Measurements from ENCODE around the gene RAB6A. TPM values are rescaled to one million over a fixed set of nuclear protein-coding genes. Genes with fewer than 3 reads are reported as not detected.
"Not testable (repeated sequence)": the region's sequence is repeated elsewhere in the genome, so short reads cannot be mapped to it uniquely, and the experiment has no call there.

The RAB6A gene
- total RNA-seq, 1 experiment from 2014 or later, result 76.3 TPM

GRCh38 chr11:73783483-73784020 lies 22.7 kb upstream of the RAB6A start:
- Histone ChIP-seq H3K36me3 (ENCODE audit: insufficient read depth, low read length) (no peaks in the 10 kb centered on the region), H2AFZ (ENCODE audit: low read length) (no peak overlapping the region), H3K27ac (ENCODE audit: low read length) (no peak overlapping the region), H3K79me2 (ENCODE audit: low read length) (peaks cover 9% of the 10 kb centered on the region), H3K4me3 (ENCODE audit: low read length) (no peak overlapping the region), H4K20me1 (ENCODE audit: insufficient read depth, low read depth, low read length) (no peaks in the 10 kb centered on the region), H3K4me2 (ENCODE audit: low read depth, low read length, poor library complexity, severe bottlenecking) (no peak overlapping the region), H3K9ac (ENCODE audit: low read length) (no peak overlapping the region), H3K9me2 (replicated peaks; ENCODE audit: insufficient read depth, low read length) (no peaks in the 10 kb centered on the region), H3K4me1 (ENCODE audit: low read length) (peaks cover 23% of the 10 kb centered on the region), H3K9me3 (ENCODE audit: low read length) (no peaks in the 10 kb centered on the region), H3K27me3 (ENCODE audit: low read length) (no peaks in the 10 kb centered on the region)
- DNase-seq, result no peak

GRCh38 chr11:73781303-73781702 lies 20.4 kb upstream of the RAB6A start:
- H3K4me1 ChIP-seq (ENCODE audit: low read length), result peaks cover 13% of the 10 kb centered on the region
- H4K20me1 ChIP-seq (ENCODE audit: insufficient read depth, low read depth, low read length), result no peaks in the 10 kb centered on the region
- no peaks in the 10 kb centered on the region for H3K9me2 ChIP-seq (replicated peaks; ENCODE audit: insufficient read depth, low read length)
- H3K27me3 ChIP-seq (ENCODE audit: low read length), result no peaks in the 10 kb centered on the region
- H3K27ac ChIP-seq (ENCODE audit: low read length), result no peak overlapping the region
- H3K4me3 ChIP-seq (ENCODE audit: low read length), result no peak overlapping the region
- no peaks in the 10 kb centered on the region for H3K79me2 ChIP-seq (ENCODE audit: low read length)
- no peak for DNase-seq
- H2AFZ ChIP-seq (ENCODE audit: low read length), result no peak overlapping the region
- H3K4me2 ChIP-seq (ENCODE audit: low read depth, low read length, poor library complexity, severe bottlenecking), result no peak overlapping the region
- no peak overlapping the region for H3K9ac ChIP-seq (ENCODE audit: low read length)
- no peaks in the 10 kb centered on the region for H3K9me3 ChIP-seq (ENCODE audit: low read length)
- no peaks in the 10 kb centered on the region for H3K36me3 ChIP-seq (ENCODE audit: insufficient read depth, low read length)

- H3K79me2 ChIP-seq (ENCODE audit: low read length), result no peaks in the 10 kb centered on the region
- peak; percentile 99 for DNase-seq
- H3K36me3 ChIP-seq (ENCODE audit: insufficient read depth, low read length), result no peaks in the 10 kb centered on the region
- peak overlapping the region; percentile 66 for H2AFZ ChIP-seq (ENCODE audit: low read length)
- H3K9me2 ChIP-seq (replicated peaks; ENCODE audit: insufficient read depth, low read length), result no peaks in the 10 kb centered on the region
- H3K4me1 ChIP-seq (ENCODE audit: low read length), result peaks cover 13% of the 10 kb centered on the region
- H3K9ac ChIP-seq (ENCODE audit: low read length), result peak overlapping the region; percentile 70
- H3K4me2 ChIP-seq (ENCODE audit: low read depth, low read length, poor library complexity, severe bottlenecking), result peak overlapping the region; percentile 73
- no peaks in the 10 kb centered on the region for H3K27me3 ChIP-seq (ENCODE audit: low read length)
- no peaks in the 10 kb centered on the region for H3K9me3 ChIP-seq (ENCODE audit: low read length)
- no peaks in the 10 kb centered on the region for H4K20me1 ChIP-seq (ENCODE audit: insufficient read depth, low read depth, low read length)
- H3K4me3 ChIP-seq (ENCODE audit: low read length), result peak overlapping the region; percentile 62
- H3K27ac ChIP-seq (ENCODE audit: low read length), result peak overlapping the region; percentile 84
These were observed 18.4 kb upstream of the RAB6A start for GRCh38 chr11:73779084-73779902.

- H2AFZ ChIP-seq (ENCODE audit: low read length); DNase-seq; H3K9me3 ChIP-seq (ENCODE audit: low read length); H3K27me3 ChIP-seq (ENCODE audit: low read length); H3K9ac ChIP-seq (ENCODE audit: low read length); H3K79me2 ChIP-seq (ENCODE audit: low read length); H4K20me1 ChIP-seq (ENCODE audit: insufficient read depth, low read depth, low read length); H3K4me1 ChIP-seq (ENCODE audit: low read length); H3K27ac ChIP-seq (ENCODE audit: low read length); H3K36me3 ChIP-seq (ENCODE audit: insufficient read depth, low read length); H3K4me2 ChIP-seq (ENCODE audit: low read depth, low read length, poor library complexity, severe bottlenecking); H3K4me3 ChIP-seq (ENCODE audit: low read length); H3K9me2 ChIP-seq (replicated peaks; ENCODE audit: insufficient read depth, low read length): not testable (repeated sequence)
These were observed 9.9 kb upstream of the RAB6A start for GRCh38 chr11:73770811-73771210.

GRCh38 chr11:73766763-73767162 lies 5.9 kb upstream of the RAB6A start:
- no peak for DNase-seq
- Histone ChIP-seq H3K9ac (ENCODE audit: low read length) (no peak overlapping the region), H3K36me3 (ENCODE audit: insufficient read depth, low read length) (no peaks in the 10 kb centered on the region), H3K4me1 (ENCODE audit: low read length) (peaks cover 15% of the 10 kb centered on the region), H3K27ac (ENCODE audit: low read length) (no peak overlapping the region), H3K4me3 (ENCODE audit: low read length) (no peak overlapping the region), H2AFZ (ENCODE audit: low read length) (no peak overlapping the region), H3K79me2 (ENCODE audit: low read length) (no peaks in the 10 kb centered on the region), H3K9me3 (ENCODE audit: low read length) (no peaks in the 10 kb centered on the region), H3K4me2 (ENCODE audit: low read depth, low read length, poor library complexity, severe bottlenecking) (no peak overlapping the region), H3K27me3 (ENCODE audit: low read length) (no peaks in the 10 kb centered on the region), H3K9me2 (replicated peaks; ENCODE audit: insufficient read depth, low read length) (no peaks in the 10 kb centered on the region), H4K20me1 (ENCODE audit: insufficient read depth, low read depth, low read length) (no peaks in the 10 kb centered on the region)

GRCh38 chr11:73762732-73763131 lies 1.9 kb upstream of the RAB6A start:
- Histone ChIP-seq H3K27me3 (ENCODE audit: low read length) (no peaks in the 10 kb centered on the region), H3K9me3 (ENCODE audit: low read length) (no peaks in the 10 kb centered on the region), H4K20me1 (ENCODE audit: insufficient read depth, low read depth, low read length) (peaks cover 16% of the 10 kb centered on the region; the same call in 1 of the 2 replicates), H3K9ac (ENCODE audit: low read length) (no peak overlapping the region), H3K9me2 (replicated peaks; ENCODE audit: insufficient read depth, low read length) (no peaks in the 10 kb centered on the region), H3K36me3 (ENCODE audit: insufficient read depth, low read length) (no peaks in the 10 kb centered on the region), H3K4me1 (ENCODE audit: low read length) (peaks cover 35% of the 10 kb centered on the region), H3K4me2 (ENCODE audit: low read depth, low read length, poor library complexity, severe bottlenecking) (no peak overlapping the region), H3K79me2 (ENCODE audit: low read length) (peaks cover 30% of the 10 kb centered on the region), H3K27ac (ENCODE audit: low read length) (no peak overlapping the region), H3K4me3 (ENCODE audit: low read length) (no peak overlapping the region), H2AFZ (ENCODE audit: low read length) (peak overlapping the region; percentile 79)
- DNase-seq, result no peak

- Histone ChIP-seq H3K4me2 (ENCODE audit: low read depth, low read length, poor library complexity, severe bottlenecking) (peak overlapping the region; percentile 57), H2AFZ (ENCODE audit: low read length) (no peak overlapping the region), H3K27me3 (ENCODE audit: low read length) (no peaks in the 10 kb centered on the region), H3K79me2 (ENCODE audit: low read length) (peaks cover 42% of the 10 kb centered on the region), H3K27ac (ENCODE audit: low read length) (no peak overlapping the region), H3K36me3 (ENCODE audit: insufficient read depth, low read length) (peaks cover 1% of the 10 kb centered on the region; the same call in 1 of the 2 replicates), H3K9me3 (ENCODE audit: low read length) (no peaks in the 10 kb centered on the region), H3K9me2 (replicated peaks; ENCODE audit: insufficient read depth, low read length) (no peaks in the 10 kb centered on the region), H3K4me1 (ENCODE audit: low read length) (peaks cover 31% of the 10 kb centered on the region), H4K20me1 (ENCODE audit: insufficient read depth, low read depth, low read length) (peaks cover 16% of the 10 kb centered on the region; the same call in 1 of the 2 replicates), H3K9ac (ENCODE audit: low read length) (peak overlapping the region; percentile 26; the same call in 1 of the 2 replicates), H3K4me3 (ENCODE audit: low read length) (peak overlapping the region; percentile 39; the same call in 1 of the 2 replicates)
- no peak for DNase-seq
These were observed 600 bp upstream of the RAB6A start for GRCh38 chr11:73761403-73761945.

- peak; percentile 51 for DNase-seq
- H2AFZ ChIP-seq (ENCODE audit: low read length), result peak overlapping the region; percentile 5; the same call in 1 of the 2 replicates
- no peaks in the 10 kb centered on the region for H3K9me2 ChIP-seq (replicated peaks; ENCODE audit: insufficient read depth, low read length)
- H3K4me3 ChIP-seq (ENCODE audit: low read length), result peak overlapping the region; percentile 93
- H3K4me2 ChIP-seq (ENCODE audit: low read depth, low read length, poor library complexity, severe bottlenecking), result peak overlapping the region; percentile 91
- peak overlapping the region; percentile 87 for H3K9ac ChIP-seq (ENCODE audit: low read length)
- H3K4me1 ChIP-seq (ENCODE audit: low read length), result peaks cover 27% of the 10 kb centered on the region
- H3K27me3 ChIP-seq (ENCODE audit: low read length), result no peaks in the 10 kb centered on the region
- H3K79me2 ChIP-seq (ENCODE audit: low read length), result peaks cover 54% of the 10 kb centered on the region
- peak overlapping the region; percentile 48; the same call in 1 of the 2 replicates for H3K27ac ChIP-seq (ENCODE audit: low read length)
- peaks cover 16% of the 10 kb centered on the region; the same call in 1 of the 2 replicates for H4K20me1 ChIP-seq (ENCODE audit: insufficient read depth, low read depth, low read length)
- no peaks in the 10 kb centered on the region for H3K9me3 ChIP-seq (ENCODE audit: low read length)
- H3K36me3 ChIP-seq (ENCODE audit: insufficient read depth, low read length), result peaks cover 4% of the 10 kb centered on the region; the same call in 1 of the 2 replicates
These were observed 667 bp downstream of the RAB6A start for GRCh38 chr11:73760135-73760678.
